GM13977 (cell line): Measurements from ENCODE around the gene RARRES2.

Source experiments
- DNase-seq: peaks from one replicate; pipeline ENCODE4 v3.0.0; 2012; ENCODE audit warnings: low spot score
- in situ Hi-C: fragments of 300-500 bp; cut with MboI; formaldehyde crosslinking; loops from one replicate; pipeline ENCODE4 v1.12.0; 2022; ENCODE audit warnings: low sequenced_read_pairs, low pct_unique_long_range_greater_than_20kb, mixed read lengths, inconsistent platforms; ENCODE audit not compliant: unreplicated experiment
- TF ChIP-seq, protein P1 (sequence below): IDR thresholded peaks from 2 replicates; pipeline ENCODE4 v1.5.1; 2012; ENCODE audit warnings: mild to moderate bottlenecking, control low read depth; ENCODE audit not compliant: insufficient read depth; ENCODE audit errors: extremely low read depth, missing control alignments

RARRES2 gene

GRCh38 chr7:150361807-150362621 lies 20.6 kb upstream of the RARRES2 start:
- TF ChIP-seq, protein P1, sequence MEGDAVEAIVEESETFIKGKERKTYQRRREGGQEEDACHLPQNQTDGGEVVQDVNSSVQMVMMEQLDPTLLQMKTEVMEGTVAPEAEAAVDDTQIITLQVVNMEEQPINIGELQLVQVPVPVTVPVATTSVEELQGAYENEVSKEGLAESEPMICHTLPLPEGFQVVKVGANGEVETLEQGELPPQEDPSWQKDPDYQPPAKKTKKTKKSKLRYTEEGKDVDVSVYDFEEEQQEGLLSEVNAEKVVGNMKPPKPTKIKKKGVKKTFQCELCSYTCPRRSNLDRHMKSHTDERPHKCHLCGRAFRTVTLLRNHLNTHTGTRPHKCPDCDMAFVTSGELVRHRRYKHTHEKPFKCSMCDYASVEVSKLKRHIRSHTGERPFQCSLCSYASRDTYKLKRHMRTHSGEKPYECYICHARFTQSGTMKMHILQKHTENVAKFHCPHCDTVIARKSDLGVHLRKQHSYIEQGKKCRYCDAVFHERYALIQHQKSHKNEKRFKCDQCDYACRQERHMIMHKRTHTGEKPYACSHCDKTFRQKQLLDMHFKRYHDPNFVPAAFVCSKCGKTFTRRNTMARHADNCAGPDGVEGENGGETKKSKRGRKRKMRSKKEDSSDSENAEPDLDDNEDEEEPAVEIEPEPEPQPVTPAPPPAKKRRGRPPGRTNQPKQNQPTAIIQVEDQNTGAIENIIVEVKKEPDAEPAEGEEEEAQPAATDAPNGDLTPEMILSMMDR: no peak
- in situ Hi-C loops: no loop called here
- no peak for DNase-seq

GRCh38 chr7:150361402-150361801 lies 20.0 kb upstream of the RARRES2 start:
- in situ Hi-C loops: no loop called here
- no peak for DNase-seq
- TF ChIP-seq, protein P1: no peak

DNA sequence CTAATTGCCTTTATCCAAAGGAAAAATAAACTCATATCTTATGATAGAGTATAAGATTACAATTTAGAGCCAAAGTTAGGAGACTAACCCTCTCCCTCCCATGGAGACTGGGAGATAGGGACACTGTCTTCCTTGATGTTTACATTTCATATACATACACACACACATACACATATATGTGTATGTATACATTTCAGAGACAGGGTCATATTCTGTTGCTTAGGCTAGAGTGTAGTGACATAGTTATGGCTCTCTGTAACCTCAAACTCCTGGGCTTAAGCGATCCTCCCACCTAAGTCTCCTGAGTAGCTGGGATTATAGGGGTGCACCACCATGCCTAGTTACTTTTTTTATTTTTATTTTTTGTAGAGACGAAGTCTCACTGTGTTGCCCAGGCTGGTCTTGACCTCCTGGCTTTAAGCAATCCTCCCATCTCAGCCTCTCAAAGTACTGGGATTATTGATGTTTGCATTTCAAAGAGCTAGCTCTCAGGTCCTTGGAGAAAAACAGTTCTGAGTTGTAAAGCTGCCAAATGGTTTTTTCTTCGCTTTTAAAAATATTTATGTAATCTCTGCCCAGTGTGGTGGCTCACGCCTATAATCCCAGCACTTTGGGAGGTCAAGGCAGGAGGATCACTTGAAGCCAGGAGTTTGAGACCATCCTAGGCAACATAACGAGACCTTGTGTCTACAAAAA lies 19.1 kb upstream of the RARRES2 start:
- no peak for DNase-seq
- in situ Hi-C loops: no loop called here
- TF ChIP-seq, protein P1: no peak

DNA sequence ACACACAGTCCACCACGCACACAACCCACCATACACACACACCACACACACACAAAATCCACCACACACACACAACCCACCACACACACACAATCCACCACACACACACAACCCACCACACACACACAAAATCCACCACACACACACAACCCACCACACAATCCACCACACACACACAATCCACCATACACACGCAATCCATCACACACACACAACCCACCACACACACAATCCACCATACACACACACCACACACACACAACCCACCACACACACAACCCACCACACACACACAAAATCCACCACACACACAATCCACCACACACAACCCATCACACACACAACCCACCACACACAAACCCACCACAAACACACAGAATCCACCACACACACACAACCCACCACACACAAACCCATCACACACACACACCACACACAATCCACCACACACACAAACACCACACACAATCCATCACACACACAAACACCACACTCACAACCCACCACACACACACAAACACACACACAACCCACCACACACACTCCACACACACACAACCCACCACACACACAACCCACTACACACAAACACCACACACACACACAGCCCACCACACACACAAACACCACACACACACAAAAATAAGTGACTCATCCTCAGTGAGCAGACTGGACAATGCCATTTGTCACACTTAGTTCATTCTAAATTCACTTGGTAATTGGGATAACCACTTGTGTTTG lies 18.4 kb upstream of the RARRES2 start:
- in situ Hi-C loops: no loop called here
- DNase-seq: no peak
- TF ChIP-seq, protein P1: no peak

GRCh38 chr7:150358988-150359621 lies 17.7 kb upstream of the RARRES2 start:
- in situ Hi-C loops: no loop called here
- DNase-seq: no peak
- TF ChIP-seq, protein P1: no peak

- TF ChIP-seq, protein P1: no peak
- DNase-seq: no peak
- in situ Hi-C loops: no loop called here
These were observed 17.0 kb upstream of the RARRES2 start for GRCh38 chr7:150358433-150358832.
